MG63 (cell line): Measurements from ENCODE around the gene RFTN1. TPM values are rescaled to one million over a fixed set of nuclear protein-coding genes. Genes with fewer than 3 reads are reported as not detected.

Experiments used
- DNase-seq: peaks from one replicate; pipeline ENCODE4 v3.0.0-alpha.2; 2020
- H3K27me3 ChIP-seq: fragments of 250-450 bp; sonication (Bioruptor Pico); 2 replicates; pipeline ENCODE4 v1.5.1; 2020; ENCODE audit warnings: mild to moderate bottlenecking, moderate library complexity
- H3K36me3 ChIP-seq: fragments of 250-450 bp; sonication (Bioruptor Pico); 2 replicates; pipeline ENCODE4 v1.5.1; 2020; ENCODE audit warnings: mild to moderate bottlenecking, moderate library complexity
- H3K4me3 ChIP-seq: fragments of 250-450 bp; sonication (Bioruptor Pico); 2 replicates; pipeline ENCODE4 v1.5.1; 2020; ENCODE audit warnings: mild to moderate bottlenecking, moderate library complexity
- H3K9me3 ChIP-seq: fragments of 250-450 bp; sonication (Bioruptor Pico); 2 replicates; pipeline ENCODE4 v1.5.1; 2020; ENCODE audit warnings: mild to moderate bottlenecking, moderate library complexity
- total RNA-seq: library from RNA; depleted of rRNA; stranded (reverse); fragments of >200 nt; shearing (Covaris generic); gene quantifications from 2 replicates; pipeline ENCODE4 v1.2.3, GENCODE V29; 2014; ENCODE audit warnings: low replicate concordance; rRNA removed

RFTN1 gene, protein sequence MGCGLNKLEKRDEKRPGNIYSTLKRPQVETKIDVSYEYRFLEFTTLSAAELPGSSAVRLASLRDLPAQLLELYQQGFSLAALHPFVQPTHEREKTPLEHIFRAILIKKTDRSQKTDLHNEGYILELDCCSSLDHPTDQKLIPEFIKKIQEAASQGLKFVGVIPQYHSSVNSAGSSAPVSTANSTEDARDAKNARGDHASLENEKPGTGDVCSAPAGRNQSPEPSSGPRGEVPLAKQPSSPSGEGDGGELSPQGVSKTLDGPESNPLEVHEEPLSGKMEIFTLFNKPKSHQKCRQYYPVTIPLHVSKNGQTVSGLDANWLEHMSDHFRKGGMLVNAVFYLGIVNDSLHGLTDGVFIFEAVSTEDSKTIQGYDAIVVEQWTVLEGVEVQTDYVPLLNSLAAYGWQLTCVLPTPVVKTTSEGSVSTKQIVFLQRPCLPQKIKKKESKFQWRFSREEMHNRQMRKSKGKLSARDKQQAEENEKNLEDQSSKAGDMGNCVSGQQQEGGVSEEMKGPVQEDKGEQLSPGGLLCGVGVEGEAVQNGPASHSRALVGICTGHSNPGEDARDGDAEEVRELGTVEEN
- 42.1 and 44.1 TPM in 2 replicates for total RNA-seq

DNA sequence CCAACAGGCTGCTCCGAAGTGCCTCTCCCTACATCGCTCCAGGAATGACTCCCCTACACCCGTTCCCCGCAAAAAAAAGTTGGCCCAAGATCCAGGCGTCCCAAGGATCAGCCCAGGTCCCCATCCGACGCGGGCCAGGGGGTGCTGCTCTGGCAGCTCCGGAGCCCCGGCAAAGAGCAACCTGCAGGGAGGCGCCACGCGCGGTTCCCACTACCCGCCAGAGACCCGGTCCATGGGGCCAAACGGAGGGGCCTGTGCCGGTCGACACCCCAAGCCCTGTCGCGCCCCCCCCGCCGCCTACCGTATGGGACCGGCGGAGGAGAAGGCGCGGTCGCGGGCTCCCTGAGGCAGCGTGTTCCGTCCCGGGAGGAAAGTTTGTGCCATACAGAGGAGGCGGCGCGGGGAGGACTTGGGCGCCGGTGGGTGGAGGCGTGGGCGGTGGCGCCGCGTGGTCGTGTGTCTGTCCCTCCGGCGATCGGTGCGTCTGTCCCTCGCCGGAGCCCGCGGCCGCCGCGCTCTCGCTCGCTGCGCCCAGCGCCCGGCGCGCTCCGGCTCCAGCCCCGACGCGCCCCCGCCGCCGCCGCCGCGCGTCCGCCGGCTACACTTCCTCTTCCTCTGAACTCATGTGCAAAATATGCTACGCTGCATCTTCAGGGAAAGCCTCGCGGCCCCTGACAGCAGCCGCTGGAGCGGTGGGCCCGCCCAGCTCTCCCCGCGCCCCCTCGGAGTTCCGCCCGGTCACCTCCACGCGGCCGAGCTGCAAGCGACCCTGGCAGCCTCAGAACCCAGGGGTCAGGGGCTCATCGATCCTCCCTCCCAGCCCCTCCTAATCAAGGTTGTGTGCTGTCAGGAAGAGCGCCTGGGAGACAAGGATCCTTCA, at the start of gene RFTN1:
RFTN1 (minus strand) TSS at position 559 of the 880 bp plus-strand sequence. CDS start 19,830 bp downstream, outside the sequence.
- Histone ChIP-seq H3K27me3 (no peaks in the 10 kb centered on the region), H3K9me3 (no peaks in the 10 kb centered on the region), H3K36me3 (no peaks in the 10 kb centered on the region), H3K4me3 (peak within 1 kb of the TSS; percentile 78)
- peak; percentile 60 for DNase-seq

DNA sequence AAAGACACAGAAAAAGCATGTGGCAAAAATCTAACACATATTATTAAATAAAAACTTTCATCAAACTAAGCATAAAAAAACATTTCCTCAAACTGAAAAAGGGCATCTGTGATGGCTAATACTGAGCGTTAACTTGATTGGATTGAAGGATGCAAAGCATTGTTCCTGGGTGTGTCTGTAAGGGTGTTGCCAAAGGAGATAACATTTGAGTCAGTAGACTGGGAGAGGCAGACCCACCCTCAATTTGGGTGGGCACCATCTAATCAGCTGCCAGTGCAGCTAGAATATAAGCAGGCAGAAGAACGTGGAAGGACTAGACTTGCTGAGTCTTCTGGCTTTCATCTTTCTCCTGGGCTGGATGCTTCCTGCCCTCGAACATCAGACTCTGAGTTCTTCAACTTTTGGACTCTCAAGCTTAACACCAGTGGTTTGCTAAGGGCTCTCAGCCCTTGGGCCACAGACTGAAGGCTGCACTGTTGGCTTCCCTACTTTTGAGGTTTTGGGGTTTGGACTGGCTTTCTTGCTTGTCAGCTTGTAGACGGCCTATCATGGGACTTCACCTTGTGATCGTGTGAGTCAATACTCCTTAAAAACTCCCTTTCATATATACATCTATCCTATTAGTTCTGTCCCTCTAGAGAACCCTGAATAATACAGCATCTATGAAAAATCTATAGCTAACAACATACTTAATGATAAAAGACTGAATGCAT, 46.3 kb upstream of the RFTN1 start:
- DNase-seq, result no peak
- H3K36me3 ChIP-seq, result no peaks in the 10 kb centered on the region
- no peaks in the 10 kb centered on the region for H3K27me3 ChIP-seq
- no peak overlapping the region for H3K4me3 ChIP-seq
- H3K9me3 ChIP-seq, result no peaks in the 10 kb centered on the region

DNA sequence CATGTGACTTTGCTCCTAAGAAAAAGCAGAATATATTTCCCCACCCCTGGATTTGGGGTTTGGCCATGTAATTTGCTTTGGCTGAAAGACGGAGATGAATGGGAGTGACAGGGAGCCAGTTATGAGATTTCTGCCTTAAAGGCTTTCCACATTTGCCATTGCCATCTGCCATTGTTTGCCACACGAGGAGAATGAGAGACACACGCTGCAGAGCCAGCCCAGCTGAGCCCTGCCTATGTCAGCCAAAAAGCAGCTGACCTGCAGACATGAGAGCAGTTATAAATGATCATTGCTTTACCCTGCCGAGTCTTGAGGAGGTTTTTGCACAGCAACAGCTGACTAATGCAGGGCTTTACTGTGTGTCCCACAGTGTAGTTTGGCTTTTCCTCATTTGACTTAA, 40.6 kb upstream of the RFTN1 start:
- DNase-seq, result no peak
- Histone ChIP-seq H3K36me3 (no peaks in the 10 kb centered on the region), H3K4me3 (no peak overlapping the region), H3K9me3 (no peaks in the 10 kb centered on the region), H3K27me3 (no peaks in the 10 kb centered on the region)

DNA sequence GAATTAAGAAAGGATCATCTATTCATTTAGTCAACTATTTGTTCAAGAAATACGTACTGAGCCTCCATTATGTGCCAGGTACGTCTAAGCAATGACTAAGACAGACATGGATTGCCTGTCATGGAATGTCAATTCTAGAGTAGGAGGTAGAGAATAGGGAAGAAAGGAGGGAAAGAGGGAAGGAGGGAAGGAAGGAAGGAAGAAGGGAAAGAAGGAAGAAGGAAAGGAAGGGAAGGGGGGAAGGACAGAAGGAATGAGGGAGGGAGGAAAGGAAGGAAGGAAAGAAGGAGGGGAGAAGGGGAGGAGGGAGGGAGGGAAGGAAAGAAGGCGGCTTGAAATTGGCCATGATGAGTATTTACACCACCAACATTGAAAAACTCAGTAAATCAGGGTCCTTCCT, 39.3 kb upstream of the RFTN1 start:
- no peak for DNase-seq
- H3K9me3 ChIP-seq, result no peaks in the 10 kb centered on the region
- H3K27me3 ChIP-seq, result no peaks in the 10 kb centered on the region
- H3K4me3 ChIP-seq, result no peak overlapping the region
- no peaks in the 10 kb centered on the region for H3K36me3 ChIP-seq

DNA sequence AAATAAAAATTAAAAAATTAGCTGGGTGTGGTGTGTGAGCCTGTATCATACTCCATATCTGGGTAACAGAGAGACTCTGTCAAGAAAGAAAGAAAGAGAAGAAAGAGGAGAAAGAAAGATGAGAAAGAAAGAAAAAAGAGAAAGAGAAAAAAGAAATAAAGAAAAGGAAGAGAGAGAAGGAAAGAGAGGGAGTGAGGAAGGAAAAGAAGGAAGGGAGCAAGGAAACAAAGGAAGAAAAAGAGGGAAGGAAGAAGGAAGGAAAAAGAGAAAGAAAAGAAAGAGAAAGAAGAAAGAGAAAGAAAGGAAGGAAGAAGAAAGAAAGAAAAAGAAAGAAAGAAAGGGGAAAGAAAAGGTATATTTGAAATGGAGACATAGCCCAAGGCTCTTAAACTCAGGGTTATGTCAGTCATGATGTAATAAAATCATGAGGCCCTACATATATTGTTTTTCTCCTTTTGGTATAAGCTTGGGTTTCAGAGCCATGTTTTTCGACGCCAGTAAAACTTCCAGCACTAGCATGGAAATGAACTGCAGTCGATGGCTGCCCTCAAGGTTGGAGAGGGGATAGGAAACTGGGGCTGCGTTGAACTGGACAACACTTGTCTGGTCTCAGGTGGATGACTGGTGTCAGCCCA, 38.0 kb upstream of the RFTN1 start:
- Histone ChIP-seq H3K9me3 (no peaks in the 10 kb centered on the region), H3K36me3 (no peaks in the 10 kb centered on the region), H3K27me3 (no peaks in the 10 kb centered on the region), H3K4me3 (no peak overlapping the region)
- no peak for DNase-seq

DNA sequence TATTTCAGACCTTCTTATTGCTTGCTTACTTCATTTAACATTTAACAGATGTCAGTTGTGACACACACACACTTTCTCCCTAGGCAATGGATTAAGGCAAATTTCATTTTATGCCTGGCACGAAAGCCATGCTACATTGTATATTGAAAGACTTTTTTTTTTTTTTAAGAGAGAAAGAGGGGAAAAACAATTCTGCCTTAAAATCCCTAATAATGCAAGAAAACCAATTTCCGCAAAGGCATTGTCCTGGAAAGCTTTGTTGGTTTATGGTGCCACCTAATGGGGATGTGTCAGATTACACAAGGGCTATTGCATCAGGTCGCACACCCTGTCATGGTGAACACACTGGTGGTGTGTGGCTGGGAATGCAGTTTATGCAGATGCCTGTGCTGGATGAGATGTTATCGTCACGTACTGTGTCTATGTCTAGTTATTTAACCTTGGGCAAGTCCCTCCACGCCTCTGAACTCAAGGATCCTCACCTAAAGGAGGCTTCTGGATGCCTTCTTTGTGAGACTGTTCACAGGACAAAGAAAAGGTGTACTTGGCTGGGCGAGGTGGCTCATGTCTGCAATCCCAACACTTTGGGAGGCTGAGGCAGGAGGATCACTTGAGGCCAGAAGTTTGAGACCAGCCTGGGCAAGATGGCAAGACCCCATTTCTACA, 37.3 kb upstream of the RFTN1 start:
- Histone ChIP-seq H3K27me3 (no peaks in the 10 kb centered on the region), H3K9me3 (no peaks in the 10 kb centered on the region), H3K36me3 (no peaks in the 10 kb centered on the region), H3K4me3 (no peak overlapping the region)
- DNase-seq, result peak; percentile 48

DNA sequence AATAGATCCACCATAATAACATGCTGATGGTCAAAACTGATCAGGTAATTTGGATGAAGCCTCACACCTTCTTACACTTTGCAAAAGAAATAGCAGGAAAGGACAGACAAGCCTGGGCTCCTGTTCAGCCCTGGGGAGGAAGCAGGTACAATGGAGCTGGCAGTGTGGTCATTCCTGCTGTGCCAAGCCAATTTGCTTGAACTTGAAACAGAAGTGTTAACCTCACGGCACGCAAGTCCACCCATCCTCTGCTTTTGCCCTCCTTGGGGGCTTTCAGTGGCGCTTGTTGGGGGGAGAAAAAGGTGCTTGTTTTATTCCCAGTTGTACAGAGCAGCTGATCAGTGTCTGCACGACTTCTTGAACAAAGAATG, 36.8 kb upstream of the RFTN1 start:
- Histone ChIP-seq H3K4me3 (no peak overlapping the region), H3K27me3 (no peaks in the 10 kb centered on the region), H3K9me3 (no peaks in the 10 kb centered on the region), H3K36me3 (no peaks in the 10 kb centered on the region)
- no peak for DNase-seq

DNA sequence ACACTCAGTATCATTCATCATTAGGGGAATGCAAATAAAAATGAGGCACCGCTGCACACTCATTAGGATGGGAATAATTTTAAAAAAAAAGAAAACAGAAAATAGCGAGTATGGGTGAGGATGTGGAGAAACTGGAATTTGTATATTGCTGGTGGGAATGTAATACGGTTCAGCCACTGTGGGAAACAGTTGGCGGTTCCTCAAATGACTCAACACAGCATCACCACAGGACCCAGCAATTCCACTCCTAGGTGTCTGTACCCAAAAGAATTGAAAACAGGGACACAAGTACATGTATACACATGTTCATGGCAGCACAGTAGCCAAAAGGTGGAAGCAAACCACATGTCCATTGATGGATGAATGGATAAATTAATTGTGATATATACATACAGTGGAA, 35.2 kb upstream of the RFTN1 start:
- H3K36me3 ChIP-seq, result no peaks in the 10 kb centered on the region
- H3K27me3 ChIP-seq, result no peaks in the 10 kb centered on the region
- peak; percentile 66 for DNase-seq
- H3K9me3 ChIP-seq, result no peaks in the 10 kb centered on the region
- H3K4me3 ChIP-seq, result no peak overlapping the region

DNA sequence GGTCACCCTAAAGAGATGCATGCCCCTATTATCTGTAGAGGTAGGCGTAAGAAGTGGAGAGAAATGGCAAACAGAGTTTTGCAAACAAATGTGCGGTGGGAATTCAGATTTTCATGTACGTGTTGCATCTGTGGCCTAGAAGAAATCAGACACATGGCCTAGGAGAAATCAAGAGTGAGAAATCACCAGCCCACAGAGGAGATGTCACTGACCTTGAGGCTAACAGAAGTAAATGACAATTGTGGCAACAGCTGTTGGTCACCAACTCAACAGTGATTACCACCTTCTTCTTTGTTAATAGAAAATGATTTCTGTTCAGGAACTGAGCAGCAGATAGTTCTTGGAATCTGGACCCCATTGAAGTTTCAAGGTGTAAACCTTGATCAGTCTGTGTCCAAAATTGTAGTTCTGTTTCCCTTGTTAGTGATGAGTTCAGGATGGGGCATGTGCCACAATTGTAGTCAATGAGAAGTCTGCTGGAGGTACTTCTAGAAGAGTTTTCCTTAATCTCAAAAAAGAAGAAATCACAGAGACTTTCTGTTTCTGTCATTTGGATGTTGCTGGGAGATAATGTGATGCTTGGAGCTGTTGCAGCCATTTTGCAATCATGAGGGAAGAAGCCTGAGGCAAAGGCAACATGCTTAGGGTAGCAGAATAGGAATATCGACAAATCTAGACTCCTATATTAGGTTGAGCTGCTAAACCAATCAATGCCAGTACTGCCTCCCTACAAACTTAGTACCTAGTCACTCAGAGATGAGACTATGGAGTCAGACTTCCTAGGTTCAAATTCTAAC, 34.3 kb upstream of the RFTN1 start:
- H3K36me3 ChIP-seq, result no peaks in the 10 kb centered on the region
- H3K9me3 ChIP-seq, result no peaks in the 10 kb centered on the region
- no peaks in the 10 kb centered on the region for H3K27me3 ChIP-seq
- no peak overlapping the region for H3K4me3 ChIP-seq
- no peak for DNase-seq

DNA sequence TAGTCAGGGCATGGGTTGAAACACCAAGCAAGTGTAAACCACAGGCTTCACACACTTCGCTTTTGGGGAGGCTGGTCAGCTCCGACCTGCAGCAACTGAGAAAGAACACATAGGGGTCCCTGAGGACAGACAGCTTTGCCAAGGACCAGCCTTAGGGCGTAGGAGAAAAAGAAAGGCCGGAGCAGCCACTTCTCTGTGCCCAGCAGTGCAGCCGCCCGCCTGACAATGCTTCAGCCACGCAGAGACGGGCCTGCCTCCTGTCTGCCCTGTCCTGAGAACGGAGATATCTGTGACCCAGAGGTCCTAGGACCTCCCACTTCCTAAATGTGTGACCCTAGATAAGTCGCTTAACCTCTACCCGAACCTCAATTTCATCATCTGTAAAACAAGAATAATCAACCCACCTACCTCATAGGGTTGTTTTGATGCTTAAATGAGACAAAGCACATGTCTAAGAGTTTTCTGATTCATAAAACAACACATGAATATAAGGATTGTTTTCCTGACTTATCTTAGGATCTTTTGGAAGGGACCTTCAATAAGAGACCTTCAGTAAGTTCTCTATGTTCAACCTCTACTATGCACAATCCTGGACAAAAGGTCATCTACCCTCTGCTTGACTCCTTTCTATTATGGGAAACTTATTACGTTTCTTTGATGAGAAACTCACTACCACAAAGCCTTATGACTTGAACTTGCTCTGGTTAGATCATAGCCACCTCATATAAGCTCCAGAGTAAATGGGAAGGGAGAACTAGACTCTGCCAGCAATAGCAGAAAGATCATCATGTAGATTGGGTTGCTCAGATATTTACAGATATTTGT, 32.9 kb upstream of the RFTN1 start:
- no peak for DNase-seq
- Histone ChIP-seq H3K27me3 (no peaks in the 10 kb centered on the region), H3K36me3 (no peaks in the 10 kb centered on the region), H3K9me3 (no peaks in the 10 kb centered on the region), H3K4me3 (no peak overlapping the region)

DNA sequence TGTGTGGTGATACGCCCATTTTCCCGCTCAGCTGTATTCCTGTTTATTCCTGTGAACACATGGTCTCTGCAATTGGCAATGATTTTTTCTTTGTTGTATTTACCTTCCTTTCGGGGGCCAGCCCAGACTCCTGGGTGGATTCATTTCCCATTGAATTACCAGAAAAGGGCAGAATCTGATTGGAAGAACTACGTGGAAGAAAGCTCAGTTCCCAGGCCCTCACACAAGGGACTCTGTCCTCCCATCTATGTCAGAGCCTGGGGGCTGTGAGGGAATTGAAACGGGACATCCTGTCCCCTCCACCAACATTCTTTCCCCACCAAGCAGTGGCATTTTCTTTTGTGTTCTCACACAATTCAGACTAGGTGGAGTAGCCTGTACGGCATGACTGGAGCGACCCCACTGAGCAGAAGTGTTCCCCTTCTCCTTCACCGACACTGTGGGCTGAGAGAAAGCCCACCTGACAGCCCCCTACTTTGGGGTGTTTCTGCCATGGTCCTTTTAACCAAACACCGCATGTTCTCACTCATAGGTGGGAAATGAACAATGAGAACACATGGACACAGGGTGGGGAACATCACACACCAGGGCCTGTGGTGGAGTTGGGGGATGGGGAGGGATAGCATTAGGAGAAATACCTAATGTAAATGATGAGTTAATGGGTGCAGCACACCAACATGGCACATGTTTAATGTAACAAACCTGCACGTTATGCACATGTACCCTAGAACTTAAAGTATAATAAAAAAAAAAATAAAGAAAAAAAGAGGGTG, 32.1 kb upstream of the RFTN1 start:
- no peak for DNase-seq

DNA sequence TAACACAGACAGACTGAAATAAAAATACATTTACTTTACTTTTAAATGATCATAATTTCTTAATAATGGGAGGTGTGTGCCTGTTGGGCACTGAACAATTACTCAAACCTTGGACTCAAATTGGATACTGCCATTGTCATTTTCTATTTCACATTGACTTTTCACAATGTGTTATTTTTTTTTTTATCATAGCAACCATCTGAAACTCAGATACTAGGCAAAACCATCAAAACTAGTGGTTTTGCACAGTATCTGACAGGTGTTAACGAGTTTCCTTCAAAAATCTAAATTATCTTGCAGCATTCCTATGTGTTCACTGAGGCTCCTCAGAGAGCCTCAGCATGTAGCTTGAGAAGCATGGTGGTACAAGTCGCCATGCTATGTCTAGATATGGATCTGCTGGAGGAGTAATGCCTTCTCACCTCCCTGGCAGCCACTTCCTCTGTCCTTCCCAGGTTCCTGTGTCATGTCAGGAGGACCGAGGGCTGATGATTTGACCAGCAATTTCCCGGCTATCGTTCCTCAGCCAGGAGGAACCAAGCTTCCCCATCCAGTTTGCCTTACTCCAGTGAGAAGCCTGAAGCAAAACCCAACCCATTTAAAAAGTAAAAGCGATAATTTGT, 29.9 kb upstream of the RFTN1 start:
- Histone ChIP-seq H3K36me3 (no peaks in the 10 kb centered on the region), H3K4me3 (no peak overlapping the region), H3K9me3 (no peaks in the 10 kb centered on the region), H3K27me3 (no peaks in the 10 kb centered on the region)
- no peak for DNase-seq

More for the DNA sequence above, 32.1 kb upstream of the RFTN1 start:
- H3K4me3 ChIP-seq, result no peak overlapping the region
- H3K27me3 ChIP-seq, result no peaks in the 10 kb centered on the region
- H3K9me3 ChIP-seq, result no peaks in the 10 kb centered on the region
- H3K36me3 ChIP-seq, result no peaks in the 10 kb centered on the region

DNA sequence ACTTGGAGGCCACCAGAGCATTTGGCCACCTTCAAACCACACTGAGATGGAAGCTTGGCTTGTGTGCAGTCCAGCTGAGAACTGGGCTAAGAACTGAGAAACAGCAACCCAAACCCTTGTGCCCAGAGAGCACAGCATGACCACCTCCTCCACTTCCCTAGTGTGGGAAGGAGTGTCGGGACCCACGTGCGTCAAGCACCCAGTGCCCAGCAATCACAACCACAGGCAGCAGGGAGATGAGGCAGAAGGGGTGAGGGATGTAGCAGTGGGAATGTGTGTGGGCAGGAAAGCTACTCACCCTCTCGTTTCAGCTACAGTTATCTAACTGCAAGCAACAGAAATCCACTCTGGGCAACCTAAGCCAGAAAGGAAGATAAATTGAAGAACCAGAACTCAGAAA, 25.0 kb upstream of the RFTN1 start:
- Histone ChIP-seq H3K36me3 (no peaks in the 10 kb centered on the region), H3K9me3 (no peaks in the 10 kb centered on the region), H3K4me3 (no peak overlapping the region), H3K27me3 (no peaks in the 10 kb centered on the region)
- no peak for DNase-seq
